HG03342 (cell line): ENCODE data around the gene RMDN3.

ENCODE experiments used
- ATAC-seq: cut with Tn5 transposase; IDR thresholded peaks from one replicate; pipeline ENCODE4 v1.9.1; 2021; ENCODE audit warnings: mild to moderate bottlenecking, moderate library complexity; ENCODE audit not compliant: unreplicated experiment

Gene RMDN3

DNA sequence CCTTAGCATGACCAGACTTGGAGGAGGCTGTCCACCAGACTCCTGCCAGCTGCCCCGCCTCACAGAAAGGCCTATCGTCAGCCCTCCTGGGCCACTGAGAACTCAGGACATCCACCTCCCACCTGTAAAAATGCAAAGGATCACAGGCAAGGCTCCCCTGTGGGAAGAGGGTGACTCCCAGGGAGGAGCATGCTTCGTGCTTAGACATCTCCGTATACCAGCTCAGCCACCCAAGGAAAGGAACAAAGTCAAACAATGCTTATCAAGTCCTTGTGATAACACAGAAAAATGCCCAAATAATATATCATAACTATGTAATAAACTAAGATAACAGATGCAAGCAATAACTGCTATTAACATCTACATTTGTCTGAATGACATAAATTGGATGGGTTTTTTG, 4.2 kb downstream of the RMDN3 start:
- ATAC-seq = no peak

- no peak for ATAC-seq
These were observed 5.9 kb downstream of the RMDN3 start for GRCh38 chr15:40749151-40749630.

DNA sequence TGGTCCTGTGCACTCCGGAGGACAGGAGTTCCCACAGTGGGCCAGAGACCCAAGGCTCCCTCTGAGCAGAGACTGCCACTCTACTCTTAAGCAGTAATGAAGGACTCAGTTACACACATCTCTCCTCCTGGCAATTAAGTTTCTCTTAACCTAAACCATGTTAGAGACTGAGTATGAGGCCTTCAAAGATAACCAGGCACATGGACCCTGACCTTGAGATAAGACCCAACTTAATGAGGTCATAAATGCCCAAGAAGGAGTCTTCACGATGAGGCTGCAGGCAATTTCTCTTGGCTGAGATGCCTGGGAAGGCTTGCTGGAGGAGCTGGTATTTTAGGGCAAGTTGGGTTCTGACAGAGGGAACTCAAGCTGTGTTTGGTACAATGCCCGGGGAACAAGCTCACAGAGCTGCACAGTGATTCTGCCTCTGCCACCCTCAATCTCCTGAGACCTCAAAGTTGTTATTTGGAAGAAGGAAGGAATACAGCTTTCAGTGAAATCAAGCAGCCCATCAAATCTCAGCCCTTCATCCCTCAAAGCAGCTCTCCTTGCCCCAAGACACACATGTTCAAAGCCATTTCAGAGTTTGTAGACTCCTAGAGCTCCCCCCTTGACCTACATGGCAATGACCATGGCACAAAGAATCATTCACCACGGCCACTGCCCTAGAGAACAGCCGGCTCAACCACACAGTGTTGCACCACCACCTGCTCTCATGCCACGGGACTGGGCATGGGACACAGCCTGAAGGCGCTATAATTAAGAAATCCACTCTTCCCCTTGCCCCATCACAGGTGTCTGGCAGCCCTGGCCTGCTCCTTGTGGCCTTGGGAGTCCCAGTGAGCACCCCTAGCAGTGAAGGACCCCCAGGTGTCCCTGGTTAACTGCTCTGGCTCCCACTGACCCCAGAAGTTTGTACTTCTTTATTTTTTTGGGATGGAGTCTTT, 7.1 kb downstream of the RMDN3 start:
- no peak for ATAC-seq

GRCh38 chr15:40746916-40747418, 8.1 kb downstream of the RMDN3 start:
- ATAC-seq = no peak

DNA sequence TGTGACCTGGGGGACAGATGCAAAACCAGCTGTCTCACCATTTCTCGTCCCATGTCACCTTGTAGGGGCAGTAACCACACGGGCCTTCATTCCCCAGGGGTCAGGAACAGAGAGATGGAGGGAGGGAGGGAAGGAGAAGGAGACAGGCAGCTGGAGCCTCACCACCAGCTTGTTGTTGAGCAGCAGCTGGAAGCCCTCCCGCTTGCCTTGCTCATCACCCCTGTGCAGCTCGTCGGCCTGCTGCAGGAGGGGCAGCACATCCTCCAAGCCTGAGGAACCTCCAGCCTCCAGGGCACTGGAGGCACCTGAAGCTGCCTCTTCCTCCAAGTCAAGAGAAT, 10.3 kb downstream of the RMDN3 start:
- ATAC-seq = no peak

DNA sequence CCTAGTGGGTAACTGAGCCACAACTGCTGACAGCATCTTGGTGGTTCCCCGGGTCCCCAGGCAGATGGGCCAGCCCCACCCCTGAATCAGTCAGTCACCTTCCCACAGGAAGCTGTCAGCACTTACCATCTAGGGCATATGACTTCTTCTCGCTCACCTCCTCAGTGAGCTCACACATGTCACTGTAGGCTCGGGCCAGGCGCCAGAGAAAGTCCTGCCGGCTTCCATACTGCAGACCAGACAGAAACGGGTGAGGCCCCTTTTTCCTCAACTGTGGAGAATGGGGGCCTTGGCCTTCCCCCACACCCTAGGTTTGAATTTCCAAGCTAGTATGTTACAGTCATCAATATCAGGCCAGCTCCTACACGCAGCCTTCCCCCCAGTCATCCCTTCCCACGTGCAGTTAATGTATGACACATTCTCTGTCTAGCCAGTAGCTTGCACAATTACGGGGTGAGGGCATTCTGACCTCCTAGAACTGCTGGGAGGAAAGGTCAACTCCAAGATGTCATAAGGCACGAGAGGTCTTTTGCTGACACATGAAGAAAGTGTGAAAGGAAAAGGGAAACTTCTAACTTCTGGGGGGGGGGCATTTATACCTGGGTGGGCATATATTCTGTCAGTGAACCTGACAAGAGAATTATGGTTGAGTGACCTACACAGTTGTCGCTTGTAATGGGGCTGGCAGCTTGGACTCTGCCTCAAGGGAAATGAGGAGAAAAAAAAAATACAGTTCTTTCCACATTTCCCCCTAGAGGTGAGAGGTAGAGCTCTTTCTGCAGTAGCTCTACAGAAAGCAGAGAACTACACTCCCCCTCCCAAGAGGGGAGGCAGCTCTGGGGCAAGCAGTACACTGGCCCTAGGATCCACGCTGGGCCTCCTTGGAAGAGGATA, 10.9 kb downstream of the RMDN3 start:
- no peak for ATAC-seq

GRCh38 chr15:40743485-40743901, 11.6 kb downstream of the RMDN3 start:
- ATAC-seq = no peak

DNA sequence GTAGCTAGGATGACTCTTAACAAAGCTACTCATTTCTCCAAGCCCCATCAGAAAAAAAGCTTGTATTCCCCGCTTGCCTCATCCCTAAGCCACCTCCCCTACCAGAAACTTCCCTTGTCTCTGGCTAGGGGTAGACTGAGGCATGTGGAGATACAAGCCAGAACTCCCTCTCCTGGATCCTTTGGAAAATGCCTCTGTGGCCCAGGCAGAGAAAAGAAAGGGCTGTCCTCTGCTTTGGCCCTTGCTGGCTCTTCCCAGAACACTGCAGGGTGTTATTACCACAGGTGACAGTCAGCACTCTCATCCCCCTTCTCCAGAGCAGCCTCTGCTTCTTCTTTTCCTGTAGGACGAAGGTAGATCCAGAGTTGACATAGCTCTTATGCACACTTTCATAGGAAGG, 15.2 kb downstream of the RMDN3 start:
- ATAC-seq = no peak

DNA sequence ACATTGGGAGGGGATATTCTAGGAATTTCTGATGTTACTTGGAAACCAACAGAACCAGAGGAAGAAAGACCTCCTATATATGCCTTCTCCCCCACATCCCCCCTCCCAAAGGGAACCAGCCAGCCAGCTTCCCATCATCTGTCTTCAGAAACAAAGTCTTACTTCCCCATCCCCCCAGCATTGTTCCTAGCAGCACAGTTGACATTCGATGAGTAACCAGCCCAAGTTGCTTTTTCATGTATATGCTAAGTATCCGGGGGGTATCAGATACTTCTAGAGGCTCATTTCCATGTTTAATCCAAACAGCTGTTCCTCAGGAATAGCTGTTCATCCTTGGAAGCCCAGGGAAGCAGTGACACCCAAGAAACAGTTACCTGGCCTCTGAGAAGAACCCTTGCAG, 16.0 kb downstream of the RMDN3 start:
- ATAC-seq = no peak

DNA sequence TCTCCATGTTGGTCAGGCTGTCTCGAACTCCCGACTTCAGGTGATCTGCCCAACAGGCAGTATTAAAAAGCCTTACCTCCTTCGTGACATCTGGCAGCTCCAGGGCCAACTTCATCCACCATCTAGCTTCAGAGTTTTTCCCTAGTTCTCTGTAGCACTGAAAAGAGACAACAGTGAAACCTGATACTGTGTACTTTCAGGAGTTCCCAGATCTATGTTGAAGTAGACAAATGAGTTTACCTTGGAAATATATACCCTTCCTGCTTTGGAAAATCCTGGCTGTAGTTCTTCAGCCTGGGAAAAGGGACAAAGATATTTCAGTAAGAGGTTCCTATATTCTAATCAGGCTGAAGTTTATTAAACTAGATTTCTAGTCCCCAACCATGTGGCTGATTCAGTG, 18.0 kb downstream of the RMDN3 start:
- ATAC-seq = no peak

DNA sequence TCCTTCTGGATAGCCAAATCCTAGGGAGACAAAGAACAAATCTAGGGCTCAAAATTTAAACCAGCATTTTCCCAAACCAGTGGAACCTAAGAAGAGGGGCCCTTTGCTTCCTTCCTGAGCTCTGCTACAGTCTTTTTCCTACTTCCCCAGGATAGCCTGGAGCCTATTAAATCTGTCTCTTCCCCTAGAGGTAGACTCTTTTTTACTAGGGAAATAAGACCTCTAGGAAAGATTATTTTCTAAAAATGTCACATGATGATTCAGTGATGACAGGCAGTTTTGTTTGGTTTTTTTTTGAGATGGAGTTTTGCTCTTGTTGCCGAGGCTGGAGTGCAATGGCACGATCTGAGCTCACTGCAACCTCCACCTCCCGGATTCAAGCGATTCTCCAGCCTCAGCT, 18.5 kb downstream of the RMDN3 start:
- ATAC-seq = no peak

GRCh38 chr15:40731034-40731433, 24.0 kb downstream of the RMDN3 start:
- no peak for ATAC-seq

DNA sequence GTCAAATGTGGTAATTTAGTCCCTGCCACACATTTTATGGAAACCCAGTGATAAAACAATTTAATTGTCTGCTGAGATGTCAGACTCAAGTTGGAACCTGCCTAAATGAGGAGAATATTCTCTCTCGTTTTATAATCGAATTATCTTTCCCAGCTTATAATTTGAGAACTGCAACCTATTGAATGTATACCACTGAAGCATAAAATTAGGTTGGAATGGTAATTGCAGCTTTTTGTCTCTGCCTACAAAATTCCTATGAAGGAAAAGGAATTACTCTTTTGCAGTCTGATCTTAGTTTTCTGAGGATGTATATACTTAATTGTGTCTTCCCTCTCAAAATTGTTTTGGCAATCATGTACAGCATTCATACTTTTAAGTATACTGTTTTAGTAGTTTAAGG, 31.1 kb downstream of the RMDN3 start:
- no peak for ATAC-seq

DNA sequence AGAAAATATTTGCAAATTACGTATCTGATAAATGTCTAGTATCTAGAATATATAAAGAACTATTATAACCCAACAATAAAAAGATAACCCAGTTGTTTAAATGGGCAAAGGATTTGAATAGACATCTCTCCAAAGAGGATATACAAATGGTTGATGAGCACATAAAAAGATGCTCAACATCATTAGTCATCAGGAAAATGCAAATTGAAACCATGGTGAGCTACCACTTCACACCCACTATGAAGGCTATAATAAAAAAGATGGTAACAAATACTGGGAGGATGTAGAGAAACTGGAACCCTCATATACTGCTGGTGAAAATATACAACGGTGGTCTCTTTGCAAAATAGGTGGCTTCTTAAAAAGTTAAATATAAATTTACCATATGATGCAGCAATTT, 32.1 kb downstream of the RMDN3 start:
- ATAC-seq = no peak

GRCh38 chr15:40722354-40722753, 32.7 kb downstream of the RMDN3 start:
- ATAC-seq = no peak

GRCh38 chr15:40721701-40722100, 33.4 kb downstream of the RMDN3 start:
- no peak for ATAC-seq

DNA sequence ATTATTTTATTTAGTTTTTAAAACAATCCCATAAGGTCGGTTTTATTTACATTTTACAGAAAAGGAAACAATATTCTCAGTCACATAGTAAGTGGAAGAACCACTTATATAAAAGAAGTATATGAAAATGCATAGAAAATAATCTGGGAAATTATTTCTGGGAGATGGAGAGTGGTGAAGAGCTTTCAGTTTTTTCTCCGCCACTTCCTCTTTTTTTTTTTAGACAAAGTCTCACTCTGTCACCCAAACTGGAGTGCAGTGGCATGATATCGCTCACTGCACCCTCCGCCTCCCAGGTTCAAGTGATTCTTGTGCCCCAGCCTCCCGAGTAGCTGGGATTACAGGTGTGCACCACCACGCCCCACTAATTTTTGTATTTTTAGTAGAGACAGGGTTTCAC, 38.9 kb downstream of the RMDN3 start:
- ATAC-seq = no peak

- no peak for ATAC-seq
These were observed 40.9 kb downstream of the RMDN3 start for GRCh38 chr15:40714144-40714543.

GRCh38 chr15:40706121-40706520, 48.9 kb downstream of the RMDN3 start:
- no peak for ATAC-seq

DNA sequence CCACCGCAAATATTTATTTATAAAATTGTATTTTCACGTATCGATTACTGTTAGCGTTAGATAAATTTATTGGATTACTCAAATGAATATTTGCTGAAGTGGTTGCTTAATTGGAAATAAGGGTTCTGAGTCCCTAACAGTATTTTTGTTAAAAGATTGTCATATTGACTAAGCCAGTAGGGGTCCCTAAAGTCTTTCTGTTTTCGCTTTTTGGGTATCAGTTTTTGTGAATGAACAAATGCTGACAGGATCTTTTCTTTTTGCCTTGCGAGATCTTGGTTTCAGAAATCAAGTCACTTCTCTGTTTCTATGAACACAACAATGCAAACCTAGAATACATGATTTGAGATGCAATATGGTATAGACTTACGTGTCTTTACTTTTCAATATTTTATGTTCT, 53.0 kb downstream of the RMDN3 start:
- no peak for ATAC-seq

DNA sequence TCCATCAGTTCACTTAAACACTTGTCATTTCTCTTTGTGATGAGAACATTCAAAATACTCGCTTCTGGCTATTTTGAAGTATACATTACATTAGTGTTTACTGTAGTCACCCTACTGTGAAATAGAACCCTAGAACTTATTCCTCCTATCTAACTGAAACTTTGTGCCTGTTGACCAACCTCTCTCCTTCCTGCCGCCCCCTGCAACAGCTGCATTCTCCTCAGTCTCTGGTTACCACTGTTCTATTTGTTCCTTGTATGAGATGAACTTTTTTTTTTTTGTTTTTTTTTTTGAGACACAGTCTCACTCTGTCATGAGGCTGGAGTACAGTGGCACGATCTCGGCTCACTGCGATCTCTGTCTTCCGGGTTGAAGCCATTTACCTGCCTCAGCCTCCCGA, 57.1 kb downstream of the RMDN3 start:
- ATAC-seq = no peak

GRCh38 chr15:40696228-40696627, 58.8 kb downstream of the RMDN3 start:
- ATAC-seq = no peak
